HFFc6 (cell line): ENCODE measurements around the gene MAGOH. TPM values are rescaled to one million over a fixed set of nuclear protein-coding genes. Genes with fewer than 3 reads are reported as not detected.

Experiments used
- DNase-seq: peaks from one replicate; pipeline ENCODE4 v3.0.0-alpha.2; 2018
- H3K27ac Mint-ChIP-seq: 2 replicates; pipeline ENCODE4 v1.8.0; 2020; ENCODE audit warnings: mild to moderate bottlenecking, mixed read lengths
- H3K27me3 Mint-ChIP-seq: 2 replicates; pipeline ENCODE4 v1.8.0; 2021; ENCODE audit warnings: mild to moderate bottlenecking, moderate library complexity, mixed read lengths; ENCODE audit not compliant: insufficient read depth
- H3K36me3 Mint-ChIP-seq: 2 replicates; pipeline ENCODE4 v1.8.0; 2021; ENCODE audit warnings: low read depth, mixed read lengths
- H3K4me1 Mint-ChIP-seq: 2 replicates; pipeline ENCODE4 v1.8.0; 2020; ENCODE audit warnings: low read depth, mixed read lengths
- H3K4me3 Mint-ChIP-seq: 2 replicates; pipeline ENCODE4 v1.8.0; 2020; ENCODE audit warnings: mild to moderate bottlenecking, moderate library complexity, mixed read lengths
- H3K9me3 Mint-ChIP-seq: 2 replicates; pipeline ENCODE4 v1.8.0; 2020; ENCODE audit warnings: mild to moderate bottlenecking, mixed read lengths
- CTCF ChIP-seq: fragments of 200-600 bp; sonication (generic); IDR thresholded peaks from 2 replicates; pipeline ENCODE4 v1.5.0; 2021; ENCODE audit warnings: antibody characterized with exemption, mild to moderate bottlenecking
- total RNA-seq, 6 experiments: library from RNA; stranded (reverse); fragmentation: NEBNext Ultra II Directional; extraction: Animal tissue kit (Norgen Biotek cat#: 25700); gene quantifications; 2 replicates in 1 of 6; 3 replicates in 5 of 6; pipeline ENCODE4 v1.2.3, GENCODE V29; 2021

The MAGOH gene
- total RNA-seq, 6 experiments from 2014 or later = 34.9 to 54.2 (median 47.1) TPM

DNA sequence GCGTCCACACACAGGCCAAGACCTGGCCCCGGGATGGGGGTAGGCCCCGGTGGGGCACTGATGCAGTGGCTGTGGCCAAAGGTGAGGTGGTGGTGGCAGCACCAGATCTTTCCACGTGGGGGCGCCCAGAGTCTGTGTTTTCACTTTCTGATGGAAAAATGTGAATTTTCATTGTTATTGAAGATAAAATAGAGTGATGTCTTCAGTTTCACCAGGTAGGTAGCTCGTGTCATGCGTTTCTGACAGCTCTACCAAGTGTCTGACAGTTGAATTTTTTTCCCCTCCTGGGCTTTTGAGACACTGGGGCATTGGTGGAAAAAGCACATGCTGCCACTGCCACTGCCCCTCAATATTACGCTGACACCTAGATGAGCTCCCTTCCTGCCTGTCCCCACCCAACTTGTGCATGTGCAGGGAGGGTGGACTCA, 40.0 kb upstream of the MAGOH start:
- Mint-ChIP-seq H3K4me1 (peaks cover 6% of the 10 kb centered on the region; the same call in 1 of the 2 replicates), H3K27ac (no peak overlapping the region), H3K4me3 (no peak overlapping the region), H3K27me3 (no peaks in the 10 kb centered on the region; the same call in 1 of the 2 replicates), H3K36me3 (no peaks in the 10 kb centered on the region), H3K9me3 (no peaks in the 10 kb centered on the region)
- DNase-seq = peak; percentile 21
- TF ChIP-seq CTCF = peak; percentile 94

GRCh38 chr1:53277326-53277725, 39.0 kb upstream of the MAGOH start:
- Mint-ChIP-seq H3K36me3 (no peaks in the 10 kb centered on the region), H3K27me3 (no peaks in the 10 kb centered on the region; the same call in 1 of the 2 replicates), H3K9me3 (no peaks in the 10 kb centered on the region), H3K4me3 (no peak overlapping the region), H3K4me1 (peaks cover 6% of the 10 kb centered on the region; the same call in 1 of the 2 replicates), H3K27ac (no peak overlapping the region)
- no peak for TF ChIP-seq CTCF
- no peak for DNase-seq

GRCh38 chr1:53276902-53277281, 38.6 kb upstream of the MAGOH start:
- Mint-ChIP-seq H3K4me1 (peaks cover 3% of the 10 kb centered on the region; the same call in 1 of the 2 replicates), H3K27me3 (no peaks in the 10 kb centered on the region; the same call in 1 of the 2 replicates), H3K4me3 (no peak overlapping the region), H3K9me3 (no peaks in the 10 kb centered on the region), H3K36me3 (no peaks in the 10 kb centered on the region), H3K27ac (no peak overlapping the region)
- TF ChIP-seq CTCF = no peak
- DNase-seq = no peak

DNA sequence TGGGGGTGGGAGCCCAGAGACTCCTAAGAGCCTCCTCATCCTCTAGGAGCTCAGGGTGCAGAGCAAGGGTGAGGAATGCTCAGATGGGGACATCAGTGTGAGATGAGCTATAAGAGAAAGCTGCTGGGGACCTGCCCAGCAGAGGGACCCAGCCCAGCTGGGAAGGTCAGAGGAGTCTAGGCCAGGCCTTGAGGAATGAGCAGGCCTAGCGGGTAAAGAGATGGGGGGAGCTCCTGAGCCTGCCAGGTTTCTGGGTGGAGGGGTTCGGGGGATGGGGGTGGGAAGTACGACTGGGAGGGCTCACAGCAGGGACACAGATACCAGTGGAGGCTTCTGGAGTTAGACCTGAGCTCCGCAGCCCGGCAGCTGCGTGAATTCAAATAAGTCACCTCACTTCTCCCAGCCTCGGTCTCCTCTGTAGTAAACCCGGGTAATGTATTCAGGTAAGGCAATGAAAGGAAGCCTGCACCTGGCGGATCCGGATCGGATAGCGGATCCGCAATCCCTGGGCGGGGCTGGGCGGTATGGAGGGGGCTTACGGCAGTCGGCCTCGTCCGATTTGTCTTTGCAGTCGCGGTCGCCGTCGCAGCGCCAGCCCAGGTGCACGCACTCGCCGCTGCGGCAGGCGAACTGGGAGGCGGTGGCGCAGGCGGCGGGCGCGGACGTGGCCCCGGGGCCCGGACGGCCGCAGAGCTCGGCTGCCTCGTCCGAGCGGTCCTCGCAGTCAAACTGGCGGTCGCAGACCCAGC, 38.0 kb upstream of the MAGOH start:
- H3K9me3 Mint-ChIP-seq = no peaks in the 10 kb centered on the region
- TF ChIP-seq CTCF = no peak
- H3K4me1 Mint-ChIP-seq = no peaks in the 10 kb centered on the region
- no peaks in the 10 kb centered on the region; the same call in 1 of the 2 replicates for H3K27me3 Mint-ChIP-seq
- no peak for DNase-seq
- H3K4me3 Mint-ChIP-seq = no peak overlapping the region
- no peak overlapping the region for H3K27ac Mint-ChIP-seq
- H3K36me3 Mint-ChIP-seq = no peaks in the 10 kb centered on the region

DNA sequence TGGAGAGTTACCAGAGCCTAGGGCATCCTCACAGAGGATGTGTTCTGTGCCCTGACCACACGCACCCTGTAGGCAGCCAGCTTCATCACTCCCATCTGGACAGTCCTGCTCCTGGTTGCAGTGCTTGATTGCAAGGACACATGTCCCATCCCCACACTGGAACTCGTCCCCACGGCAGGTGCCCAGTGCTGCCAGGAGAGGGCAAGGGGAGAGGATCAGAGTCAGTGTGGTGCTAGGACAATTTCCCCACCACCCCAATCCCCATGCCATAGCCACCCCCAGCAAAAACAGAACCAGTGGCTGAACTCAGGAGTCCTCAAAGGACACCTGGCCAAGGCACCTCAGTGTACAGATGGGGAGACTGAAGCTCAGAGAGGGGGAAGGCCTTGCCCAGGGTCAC, 37.2 kb upstream of the MAGOH start:
- no peaks in the 10 kb centered on the region for H3K4me1 Mint-ChIP-seq
- H3K27me3 Mint-ChIP-seq = no peaks in the 10 kb centered on the region; the same call in 1 of the 2 replicates
- DNase-seq = no peak
- no peaks in the 10 kb centered on the region for H3K9me3 Mint-ChIP-seq
- no peak for TF ChIP-seq CTCF
- H3K36me3 Mint-ChIP-seq = no peaks in the 10 kb centered on the region
- H3K4me3 Mint-ChIP-seq = no peak overlapping the region
- no peak overlapping the region for H3K27ac Mint-ChIP-seq
